Measurements from ENCODE around the gene LIN37.

Gene LIN37

DNA sequence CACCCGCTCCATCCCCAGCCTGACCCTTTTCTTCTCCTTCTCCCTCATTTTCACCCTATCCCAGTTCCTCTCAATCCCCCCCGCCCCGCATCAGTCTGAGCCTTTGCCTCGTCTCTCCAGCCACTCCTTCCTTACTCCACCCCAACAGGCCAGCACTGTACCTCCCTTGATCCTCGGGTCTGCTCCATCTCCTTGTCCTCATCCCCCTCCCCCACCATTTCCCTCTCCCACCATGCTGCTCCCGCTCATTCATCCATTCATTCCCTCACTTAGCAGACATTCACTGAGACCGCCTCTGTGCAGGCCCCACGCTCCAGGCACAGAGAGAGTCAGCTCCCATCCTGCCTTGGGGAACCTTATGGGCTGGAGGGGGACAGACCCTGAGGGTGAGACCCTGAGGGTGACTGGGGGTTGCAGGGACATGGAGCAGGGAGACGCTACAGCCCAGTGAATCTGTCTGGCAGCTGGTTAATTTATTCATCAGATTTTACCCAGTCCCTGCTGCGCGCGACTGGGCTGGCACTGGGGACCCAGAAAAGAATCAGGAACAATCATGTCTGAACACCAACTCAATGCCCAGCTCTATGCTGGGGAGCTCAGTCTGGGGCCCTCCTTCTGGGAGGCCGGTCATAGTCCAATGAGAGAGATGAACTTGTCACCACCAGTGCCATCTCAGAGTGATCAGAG, 27.9 kb downstream of the LIN37 start:
- DNase-seq: no peak

DNA sequence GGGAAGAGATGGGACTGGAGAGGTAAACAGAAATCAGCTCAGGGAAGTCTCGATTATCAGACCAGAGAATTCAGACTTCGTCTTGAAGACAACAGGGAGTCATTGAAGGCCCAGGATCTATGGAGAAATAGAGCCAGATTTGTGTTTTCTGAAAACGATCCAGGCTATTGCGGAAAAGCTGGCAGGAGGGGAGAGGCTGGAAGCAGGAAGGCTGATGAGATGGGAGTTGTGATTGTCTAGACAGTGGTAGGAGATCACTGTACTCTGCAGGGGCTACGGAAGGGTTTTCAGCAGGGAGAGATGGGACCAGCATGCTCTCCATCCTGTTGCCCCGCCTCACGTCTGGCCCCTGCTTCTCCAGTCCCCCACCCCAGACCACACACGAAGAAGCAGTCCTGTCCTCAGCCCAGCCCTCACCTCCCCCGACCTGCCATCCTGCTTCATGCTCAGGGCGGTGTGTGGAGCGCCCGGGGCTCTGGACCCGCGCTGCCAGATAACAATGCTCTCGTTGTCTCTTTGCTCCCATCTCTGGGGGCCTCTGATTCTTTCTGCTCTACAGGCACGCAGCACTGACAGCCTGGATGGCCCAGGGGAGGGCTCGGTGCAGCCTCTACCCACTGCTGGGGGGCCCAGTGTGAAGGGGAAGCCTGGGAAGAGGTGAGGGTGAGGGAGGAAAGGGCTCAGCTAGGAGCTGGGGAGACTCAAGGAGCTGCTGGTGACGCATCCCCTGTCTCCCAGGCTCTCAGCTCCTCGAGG, 28.9 kb downstream of the LIN37 start:
- no peak for DNase-seq

DNA sequence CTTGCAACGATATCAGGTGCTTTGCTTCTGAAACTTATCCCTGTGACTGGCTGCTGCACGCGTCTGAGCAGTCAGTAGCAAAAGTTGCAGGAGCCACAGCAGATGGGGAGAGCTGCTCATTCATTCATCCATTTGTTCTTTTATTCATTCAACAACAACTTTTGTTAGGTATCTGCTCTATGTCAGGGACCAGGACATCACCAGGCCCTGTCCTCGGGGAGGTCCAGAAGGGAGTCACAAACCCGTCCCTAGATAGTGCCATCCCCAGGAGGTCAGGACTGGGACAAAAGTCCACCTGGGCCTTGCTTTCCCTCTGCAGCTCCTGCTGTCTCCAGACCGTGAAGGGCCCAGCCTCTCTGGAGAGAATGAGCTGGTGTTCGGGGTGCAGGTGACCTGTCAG, 29.6 kb downstream of the LIN37 start:
- DNase-seq: no peak

DNA sequence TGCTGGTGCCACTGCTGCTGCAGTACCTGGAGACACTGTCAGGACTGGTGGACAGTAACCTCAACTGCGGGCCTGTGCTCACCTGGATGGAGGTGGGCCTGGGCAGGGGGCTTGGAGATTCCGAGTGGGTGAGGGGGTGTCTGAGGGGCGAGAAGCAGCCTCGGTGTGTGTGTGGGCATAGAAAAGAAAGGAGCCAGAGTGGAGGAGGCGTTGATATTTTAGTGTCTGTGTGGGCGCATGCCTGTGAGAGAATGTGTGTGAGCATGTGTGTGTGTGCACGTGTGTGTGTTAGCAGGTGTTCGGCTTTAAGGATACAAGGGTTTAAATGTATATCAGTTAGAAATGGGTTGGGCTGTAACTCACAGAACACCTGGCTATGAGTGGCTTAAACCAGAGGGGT, 30.7 kb downstream of the LIN37 start:
- no peak for DNase-seq

DNA sequence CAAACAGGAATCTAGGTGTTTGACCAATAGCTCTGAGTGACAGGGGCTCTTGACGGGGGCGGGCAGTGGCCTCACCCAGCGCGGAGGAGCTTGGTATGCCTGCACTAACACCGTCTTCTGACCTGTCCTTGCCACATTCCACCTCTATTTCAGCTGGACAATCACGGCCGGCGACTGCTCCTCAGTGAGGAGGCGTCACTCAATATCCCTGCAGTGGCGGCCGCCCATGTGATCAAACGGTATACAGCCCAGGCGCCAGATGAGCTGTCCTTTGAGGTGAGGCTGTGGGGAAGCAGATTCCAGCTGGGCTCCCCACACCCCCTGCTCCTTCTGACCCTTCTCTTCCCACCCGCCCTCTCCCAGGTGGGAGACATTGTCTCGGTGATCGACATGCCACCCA, 31.7 kb downstream of the LIN37 start:
- no peak for DNase-seq

DNA sequence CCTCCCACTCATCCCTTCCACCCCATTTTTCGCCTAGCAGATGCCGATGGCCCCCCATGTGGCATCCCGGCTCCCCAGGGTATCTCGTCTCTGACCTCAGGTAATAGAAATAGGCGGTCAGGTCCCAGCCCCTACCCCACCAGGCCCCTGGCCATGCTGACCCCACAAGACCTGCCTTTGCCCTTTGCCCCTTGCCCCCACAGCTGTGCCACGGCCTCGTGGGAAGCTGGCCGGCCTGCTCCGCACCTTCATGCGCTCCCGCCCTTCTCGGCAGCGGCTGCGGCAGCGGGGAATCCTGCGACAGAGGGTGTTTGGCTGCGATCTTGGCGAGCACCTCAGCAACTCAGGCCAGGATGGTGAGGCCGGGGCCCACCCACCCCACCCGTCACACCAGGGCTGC, 32.3 kb downstream of the LIN37 start:
- no peak for DNase-seq

DNA sequence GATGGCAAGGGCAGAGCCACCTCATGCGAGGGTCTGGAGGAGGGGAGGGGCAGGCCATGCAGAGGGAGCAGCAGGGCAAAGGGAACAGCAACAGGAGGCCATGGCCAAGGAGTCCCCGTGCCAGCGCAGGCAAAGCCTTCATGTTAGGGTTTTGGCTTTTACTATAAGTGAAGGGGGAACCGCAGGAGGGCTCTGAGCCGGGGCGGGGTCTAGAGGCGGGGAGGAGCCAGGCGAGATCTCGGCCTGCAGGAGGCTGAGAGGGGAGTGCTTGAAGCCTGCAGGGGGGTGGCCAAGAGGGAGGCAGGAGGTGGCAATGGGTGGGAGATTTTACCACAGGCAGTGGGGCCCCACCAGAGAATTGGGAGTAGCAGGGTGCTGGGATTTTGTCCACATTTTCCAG, 33.3 kb downstream of the LIN37 start:
- no peak for DNase-seq

DNA sequence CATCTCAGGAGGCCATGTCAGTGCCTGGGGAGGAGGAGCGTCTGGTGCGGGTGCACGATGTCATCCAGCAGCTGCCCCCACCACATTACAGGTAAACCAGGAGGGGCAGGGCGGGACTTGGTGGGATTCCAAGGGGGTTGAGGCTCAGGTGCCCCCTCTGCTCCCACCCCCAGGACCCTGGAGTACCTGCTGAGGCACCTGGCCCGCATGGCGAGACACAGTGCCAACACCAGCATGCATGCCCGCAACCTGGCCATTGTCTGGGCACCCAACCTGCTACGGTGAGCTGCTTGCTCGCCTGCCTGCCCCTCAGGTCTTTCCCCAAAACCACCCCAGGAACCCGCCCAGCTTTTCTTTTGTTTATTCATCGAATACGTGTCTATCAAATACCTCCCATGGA, 34.2 kb downstream of the LIN37 start:
- DNase-seq: no peak

DNA sequence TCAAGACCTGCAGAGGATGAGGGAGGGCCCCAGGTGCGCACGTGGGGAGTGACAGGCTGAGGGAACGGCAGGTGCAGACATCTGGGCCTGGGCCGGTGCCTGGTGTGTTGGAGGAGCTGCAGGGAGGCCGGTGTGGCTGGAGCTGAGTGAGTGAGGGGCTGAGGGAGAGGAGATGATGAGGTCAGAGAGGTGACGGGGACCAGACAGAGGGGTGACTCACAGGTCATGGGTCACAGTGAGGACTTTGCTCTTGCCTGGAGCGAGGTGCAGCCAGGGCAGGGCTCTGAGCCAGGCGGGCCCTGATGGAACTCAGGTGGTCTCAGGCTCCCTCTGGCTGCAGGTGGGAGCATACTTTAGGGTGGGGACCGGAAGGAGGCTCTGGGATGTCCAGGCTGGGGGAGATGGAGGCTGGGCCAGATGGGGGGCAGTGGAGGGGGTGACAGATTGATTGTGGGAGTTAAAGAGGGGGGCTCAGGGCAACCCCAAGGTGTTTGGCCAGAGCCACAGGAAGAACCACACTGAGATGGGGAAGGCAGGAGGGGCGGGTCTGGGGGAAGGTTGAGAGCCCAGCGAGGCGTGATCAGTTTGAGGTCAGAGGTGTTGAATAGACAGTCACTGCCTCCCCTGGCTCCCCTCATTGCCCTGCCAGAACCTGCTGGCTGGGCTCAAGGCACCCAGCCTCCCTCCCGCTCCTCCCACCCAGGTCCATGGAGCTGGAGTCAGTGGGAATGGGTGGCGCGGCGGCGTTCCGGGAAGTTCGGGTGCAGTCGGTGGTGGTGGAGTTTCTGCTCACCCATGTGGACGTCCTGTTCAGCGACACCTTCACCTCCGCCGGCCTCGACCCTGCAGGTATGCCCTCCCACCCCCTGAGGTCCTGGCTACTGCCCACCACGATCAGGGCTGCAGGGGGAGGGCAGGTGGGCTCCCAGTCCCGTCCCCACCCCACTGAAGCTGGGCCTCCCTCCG, 35.4 kb downstream of the LIN37 start:
- DNase-seq: no peak

DNA sequence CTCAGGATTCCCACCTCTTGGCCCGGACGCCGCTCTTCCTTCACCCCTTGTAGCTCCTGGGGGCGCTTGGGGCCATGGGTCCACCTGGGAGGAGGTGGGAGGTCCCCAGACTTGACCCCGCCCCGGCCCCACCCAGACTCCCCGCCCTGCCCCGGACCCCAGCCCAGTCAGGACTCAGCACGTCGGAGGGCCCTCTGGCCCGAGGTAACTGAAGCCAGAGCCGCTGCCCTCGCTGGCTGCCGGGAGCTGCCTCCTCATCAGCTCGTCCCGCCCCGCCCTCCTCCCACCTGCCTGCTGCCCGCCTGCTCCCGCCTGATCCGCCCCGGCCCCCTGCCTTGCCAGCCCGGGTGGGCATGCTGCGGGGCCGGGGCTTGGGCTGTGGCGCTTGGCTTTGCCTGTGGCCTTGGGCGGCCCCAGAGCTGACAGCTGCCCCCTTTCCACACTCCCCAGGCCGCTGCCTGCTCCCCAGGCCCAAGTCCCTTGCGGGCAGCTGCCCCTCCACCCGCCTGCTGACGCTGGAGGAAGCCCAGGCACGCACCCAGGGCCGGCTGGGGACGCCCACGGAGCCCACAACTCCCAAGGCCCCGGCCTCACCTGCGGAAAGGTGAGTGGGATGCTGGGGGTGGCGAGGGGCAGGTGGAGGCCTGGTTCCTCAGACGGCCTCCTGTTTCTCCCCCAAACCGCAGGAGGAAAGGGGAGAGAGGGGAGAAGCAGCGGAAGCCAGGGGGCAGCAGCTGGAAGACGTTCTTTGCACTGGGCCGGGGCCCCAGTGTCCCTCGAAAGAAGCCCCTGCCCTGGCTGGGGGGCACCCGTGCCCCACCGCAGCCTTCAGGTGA, 36.3 kb downstream of the LIN37 start:
- DNase-seq: no peak

DNA sequence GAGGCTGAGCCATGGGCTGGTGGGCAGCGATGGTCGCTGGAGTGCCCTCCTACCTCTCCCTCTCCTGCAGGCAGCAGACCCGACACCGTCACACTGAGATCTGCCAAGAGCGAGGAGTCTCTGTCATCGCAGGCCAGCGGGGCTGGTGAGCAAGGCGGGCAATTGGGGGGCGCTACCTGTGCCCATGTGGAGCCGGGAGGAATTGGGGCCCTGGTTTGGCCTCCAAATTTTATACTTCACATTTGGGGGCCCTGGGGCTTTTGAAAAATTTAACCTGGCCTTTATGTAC, 36.9 kb downstream of the LIN37 start:
- no peak for DNase-seq

DNA sequence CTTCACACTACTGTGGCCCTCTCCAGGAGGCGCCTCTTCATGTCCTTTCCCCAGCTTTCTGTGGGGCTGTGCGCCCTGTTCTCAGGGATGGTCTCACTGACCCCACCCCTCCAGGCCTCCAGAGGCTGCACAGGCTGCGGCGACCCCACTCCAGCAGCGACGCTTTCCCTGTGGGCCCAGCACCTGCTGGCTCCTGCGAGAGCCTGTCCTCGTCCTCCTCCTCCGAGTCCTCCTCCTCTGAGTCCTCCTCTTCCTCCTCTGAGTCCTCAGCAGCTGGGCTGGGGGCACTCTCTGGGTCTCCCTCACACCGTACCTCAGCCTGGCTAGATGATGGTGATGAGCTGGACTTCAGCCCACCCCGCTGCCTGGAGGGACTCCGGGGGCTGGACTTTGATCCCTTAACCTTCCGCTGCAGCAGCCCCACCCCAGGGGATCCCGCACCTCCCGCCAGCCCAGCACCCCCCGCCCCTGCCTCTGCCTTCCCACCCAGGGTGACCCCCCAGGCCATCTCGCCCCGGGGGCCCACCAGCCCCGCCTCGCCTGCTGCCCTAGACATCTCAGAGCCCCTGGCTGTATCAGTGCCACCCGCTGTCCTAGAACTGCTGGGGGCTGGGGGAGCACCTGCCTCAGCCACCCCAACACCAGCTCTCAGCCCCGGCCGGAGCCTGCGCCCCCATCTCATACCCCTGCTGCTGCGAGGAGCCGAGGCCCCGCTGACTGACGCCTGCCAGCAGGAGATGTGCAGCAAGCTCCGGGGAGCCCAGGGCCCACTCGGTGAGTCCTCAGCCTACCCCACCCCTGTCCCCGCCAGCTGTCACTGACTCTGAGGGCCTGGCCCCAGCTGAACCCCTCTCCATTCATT, 38.2 kb downstream of the LIN37 start:
- no peak for DNase-seq

DNA sequence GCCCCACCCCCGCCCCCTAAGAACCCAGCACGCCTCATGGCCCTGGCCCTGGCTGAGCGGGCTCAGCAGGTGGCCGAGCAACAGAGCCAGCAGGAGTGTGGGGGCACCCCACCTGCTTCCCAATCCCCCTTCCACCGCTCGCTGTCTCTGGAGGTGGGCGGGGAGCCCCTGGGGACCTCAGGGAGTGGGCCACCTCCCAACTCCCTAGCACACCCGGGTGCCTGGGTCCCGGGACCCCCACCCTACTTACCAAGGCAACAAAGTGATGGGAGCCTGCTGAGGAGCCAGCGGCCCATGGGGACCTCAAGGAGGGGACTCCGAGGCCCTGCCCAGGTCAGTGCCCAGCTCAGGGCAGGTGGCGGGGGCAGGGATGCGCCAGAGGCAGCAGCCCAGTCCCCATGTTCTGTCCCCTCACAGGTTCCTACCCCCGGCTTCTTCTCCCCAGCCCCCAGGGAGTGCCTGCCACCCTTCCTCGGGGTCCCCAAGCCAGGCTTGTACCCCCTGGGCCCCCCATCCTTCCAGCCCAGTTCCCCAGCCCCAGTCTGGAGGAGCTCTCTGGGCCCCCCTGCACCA, 38.9 kb downstream of the LIN37 start:
- DNase-seq: no peak

DNA sequence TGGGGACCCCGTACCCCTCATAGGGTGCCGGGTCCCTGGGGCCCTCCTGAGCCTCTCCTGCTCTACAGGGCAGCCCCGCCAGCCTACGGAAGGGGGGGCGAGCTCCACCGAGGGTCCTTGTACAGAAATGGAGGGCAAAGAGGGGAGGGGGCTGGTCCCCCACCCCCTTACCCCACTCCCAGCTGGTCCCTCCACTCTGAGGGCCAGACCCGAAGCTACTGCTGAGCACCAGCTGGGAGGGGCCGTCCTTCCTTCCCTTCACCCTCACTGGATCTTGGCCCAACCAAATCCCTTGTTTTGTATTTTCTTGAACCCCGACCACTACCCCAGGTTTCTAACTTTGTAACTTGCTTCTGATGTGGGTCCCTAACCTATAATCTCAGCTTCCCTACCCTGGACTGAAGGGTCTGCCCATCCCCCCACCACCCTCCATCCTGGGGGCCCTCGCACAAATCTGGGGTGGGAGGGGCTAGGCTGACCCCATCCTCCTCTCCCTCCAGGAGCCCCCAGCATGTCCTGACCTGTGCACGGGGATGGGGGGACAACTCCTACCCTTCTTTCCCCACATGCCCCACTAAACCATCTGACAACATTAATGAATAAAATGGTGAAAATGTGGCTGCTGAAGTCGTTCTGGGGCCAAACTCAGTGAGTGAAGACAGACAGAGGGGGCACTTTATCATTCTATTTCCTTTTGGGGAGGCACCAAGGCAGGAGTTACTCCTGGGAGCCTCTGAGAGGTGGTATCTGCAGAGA, 40.0 kb downstream of the LIN37 start:
- no peak for DNase-seq

DNA sequence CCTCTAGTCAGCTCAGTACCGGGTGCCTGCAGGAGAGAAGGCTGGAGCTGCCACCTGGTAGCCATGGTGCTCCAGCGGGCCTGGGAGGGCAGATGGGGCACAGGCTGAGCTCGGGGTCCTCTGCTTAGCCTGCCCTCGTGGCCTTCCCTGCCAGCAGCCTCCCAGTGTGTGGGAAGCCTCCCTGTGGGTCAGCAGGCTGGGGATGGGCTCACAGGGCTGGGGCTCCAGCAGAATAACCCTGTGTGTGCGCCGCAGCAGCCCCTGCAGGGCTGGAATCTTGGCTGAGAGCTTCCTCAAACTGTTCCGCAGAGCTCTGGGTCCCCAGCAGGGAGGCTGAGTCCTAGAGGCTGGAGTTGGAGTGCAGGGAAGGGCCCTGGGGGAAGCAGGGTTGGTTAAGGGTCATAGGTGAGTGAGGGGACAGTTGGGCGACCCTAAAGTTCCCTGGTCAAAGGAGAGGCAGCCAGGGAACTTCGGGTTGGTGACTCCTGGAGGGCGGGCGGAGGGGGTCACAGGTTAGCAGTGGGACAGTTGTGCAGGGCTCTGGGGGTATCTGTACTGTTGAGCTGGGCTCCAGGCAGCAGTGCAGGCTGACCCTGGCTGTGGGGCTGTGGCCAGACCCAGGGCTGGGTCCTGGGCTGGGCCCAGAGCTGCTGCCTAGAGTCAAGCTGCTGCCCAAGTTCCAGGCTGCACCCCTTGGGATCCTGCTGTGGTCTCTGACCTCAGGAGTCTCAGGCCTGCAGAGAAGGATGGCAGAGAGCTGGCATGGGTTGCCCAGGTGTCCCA, 41.0 kb downstream of the LIN37 start:
- DNase-seq: no peak

DNA sequence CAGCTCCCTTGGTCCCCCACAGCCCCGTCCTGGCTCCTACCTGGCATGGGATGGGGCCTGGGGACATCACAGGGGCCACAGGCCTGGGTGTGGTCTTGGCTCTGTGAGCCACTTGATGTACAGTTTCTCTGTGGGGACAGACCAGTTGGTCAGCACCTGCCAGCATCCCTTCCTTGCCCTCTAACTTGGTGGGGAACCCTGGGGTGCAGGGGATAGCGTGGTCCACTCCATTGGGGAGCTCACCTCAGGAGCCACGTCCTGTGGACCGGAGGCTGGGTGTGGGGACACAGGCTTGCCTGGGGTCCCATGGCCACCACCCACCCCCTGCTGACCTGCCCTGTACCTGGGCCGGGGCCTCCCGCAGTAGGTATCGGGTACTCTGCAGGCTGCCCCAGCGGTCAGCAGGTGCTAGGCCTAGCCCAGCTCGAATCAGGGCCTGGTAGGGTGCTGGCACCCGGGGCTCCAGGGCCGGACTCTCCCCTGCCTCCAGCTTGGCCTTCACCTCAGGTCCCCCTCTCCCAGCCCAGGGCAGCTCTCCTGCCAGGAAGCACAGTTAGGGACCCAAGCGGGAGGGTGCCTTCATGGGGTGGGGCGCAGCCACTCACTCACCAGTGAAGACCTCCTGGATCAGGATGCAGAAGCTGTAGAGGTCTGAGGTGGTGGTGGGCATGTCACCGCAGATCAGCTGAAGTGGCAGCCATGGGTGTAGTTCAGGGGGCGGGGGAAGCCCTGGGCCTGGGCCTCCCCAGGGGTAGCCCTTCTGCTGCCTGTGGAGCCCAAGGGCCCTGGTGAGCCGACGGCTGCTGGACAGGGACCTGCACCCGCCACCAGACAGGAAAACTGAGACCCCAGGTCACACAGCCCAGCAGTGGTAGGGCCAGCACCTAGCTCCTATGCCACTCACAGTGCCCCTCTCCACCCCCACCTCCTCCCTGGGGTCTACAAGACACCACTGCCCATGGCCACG, 41.9 kb downstream of the LIN37 start:
- no peak for DNase-seq

DNA sequence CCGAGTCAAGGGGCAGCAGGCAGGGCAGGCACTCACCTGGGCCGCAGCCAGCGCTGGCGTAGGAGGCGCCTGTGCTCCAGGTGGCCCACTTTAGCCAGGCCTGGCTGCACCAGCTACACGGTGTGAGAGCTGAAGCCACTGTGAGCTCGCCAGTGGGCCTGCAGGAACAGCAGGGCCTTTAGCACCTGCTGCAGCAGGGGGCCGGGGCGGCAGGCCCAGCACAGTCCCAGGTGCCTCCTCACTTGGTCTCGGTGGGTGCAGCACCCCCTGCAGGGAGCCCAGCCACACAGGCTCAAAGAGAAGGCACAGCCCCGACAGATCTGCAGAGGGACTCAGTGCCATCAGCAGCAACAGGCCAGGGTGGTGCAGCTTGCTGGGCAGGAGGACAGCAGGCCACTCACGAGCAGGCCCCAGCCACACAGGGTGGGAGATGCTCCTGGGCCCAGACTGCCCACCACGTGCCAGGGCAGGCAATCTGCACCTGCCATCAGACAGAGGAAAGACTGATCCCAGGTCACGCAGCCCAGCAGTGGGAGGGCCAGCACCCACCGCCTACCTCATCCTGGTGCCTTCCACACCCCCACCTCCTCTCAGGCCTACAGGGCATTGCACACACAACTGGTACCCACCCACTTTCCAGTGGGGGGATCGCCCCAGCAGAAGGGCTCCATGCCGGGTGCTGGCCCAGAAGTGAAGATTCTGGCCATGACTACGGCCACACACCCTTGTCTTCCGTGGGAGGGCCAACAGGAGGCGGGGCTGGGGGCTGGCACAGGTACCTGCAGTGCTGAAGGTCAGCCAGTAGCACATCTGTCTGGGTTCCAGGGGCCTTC, 42.8 kb downstream of the LIN37 start:
- DNase-seq: no peak

DNA sequence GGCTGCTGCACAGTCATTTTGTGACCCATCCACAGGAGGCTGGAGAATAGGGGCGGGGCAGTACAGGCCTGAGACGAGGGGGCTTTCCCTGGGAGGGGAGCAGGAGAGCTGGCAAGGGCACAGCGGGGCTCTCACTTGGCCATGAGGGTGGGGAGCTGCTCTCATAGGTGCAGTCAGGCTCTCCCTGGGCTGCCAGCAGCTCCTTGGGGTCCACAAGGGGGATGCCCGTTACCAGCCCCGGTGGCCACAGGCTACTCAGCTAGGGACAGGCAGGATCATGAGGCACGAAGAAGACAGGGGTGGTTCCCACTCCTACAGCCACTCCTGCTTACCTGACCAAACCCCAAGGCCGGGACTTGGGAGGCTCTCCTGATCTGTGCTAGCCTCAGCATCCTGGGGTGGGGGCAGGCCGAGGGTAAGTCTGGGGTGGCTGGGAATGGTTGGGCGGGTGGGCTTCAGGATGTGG, 43.5 kb downstream of the LIN37 start:
- no peak for DNase-seq

Measured in kidney glomerular epithelial cell (primary cell).